Measurements from ENCODE around the gene SLC22A4.

SLC22A4 gene

DNA sequence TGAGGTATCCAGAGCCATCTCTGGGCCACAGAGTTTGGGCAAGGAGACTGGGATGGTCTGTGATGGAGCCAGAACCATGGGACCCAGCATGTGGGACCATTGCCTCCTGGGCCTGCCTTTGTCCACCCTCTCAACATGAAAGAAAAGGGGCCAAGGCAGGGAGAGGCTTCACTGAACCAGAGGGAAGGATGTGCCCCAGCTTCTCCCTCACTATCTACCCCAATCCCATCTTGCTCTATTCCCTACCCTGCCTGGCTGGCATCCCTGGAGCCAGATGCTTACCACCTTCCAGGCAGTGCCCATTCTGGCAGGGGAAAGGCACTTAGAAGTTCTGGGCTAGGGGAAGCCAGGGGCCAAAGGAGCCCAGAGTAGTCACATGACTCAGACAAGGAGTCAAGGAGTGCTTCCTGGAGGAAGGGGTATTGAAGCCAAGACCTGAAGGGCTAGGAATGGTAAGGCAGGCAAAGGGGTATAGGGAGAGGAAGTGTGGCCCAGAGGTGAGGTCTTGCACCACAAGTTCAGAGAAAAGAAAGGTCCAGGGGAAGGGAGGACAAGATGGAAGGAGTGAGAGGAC is 26.9 kb upstream of the SLC22A4 start:
- H3K27ac ChIP-seq: no peak overlapping the region
- no peak for TF ChIP-seq ZFX (IDR thresholded peaks at IDR 0.05; ENCODE audit: borderline replicate concordance)
- TF ChIP-seq, protein P1, sequence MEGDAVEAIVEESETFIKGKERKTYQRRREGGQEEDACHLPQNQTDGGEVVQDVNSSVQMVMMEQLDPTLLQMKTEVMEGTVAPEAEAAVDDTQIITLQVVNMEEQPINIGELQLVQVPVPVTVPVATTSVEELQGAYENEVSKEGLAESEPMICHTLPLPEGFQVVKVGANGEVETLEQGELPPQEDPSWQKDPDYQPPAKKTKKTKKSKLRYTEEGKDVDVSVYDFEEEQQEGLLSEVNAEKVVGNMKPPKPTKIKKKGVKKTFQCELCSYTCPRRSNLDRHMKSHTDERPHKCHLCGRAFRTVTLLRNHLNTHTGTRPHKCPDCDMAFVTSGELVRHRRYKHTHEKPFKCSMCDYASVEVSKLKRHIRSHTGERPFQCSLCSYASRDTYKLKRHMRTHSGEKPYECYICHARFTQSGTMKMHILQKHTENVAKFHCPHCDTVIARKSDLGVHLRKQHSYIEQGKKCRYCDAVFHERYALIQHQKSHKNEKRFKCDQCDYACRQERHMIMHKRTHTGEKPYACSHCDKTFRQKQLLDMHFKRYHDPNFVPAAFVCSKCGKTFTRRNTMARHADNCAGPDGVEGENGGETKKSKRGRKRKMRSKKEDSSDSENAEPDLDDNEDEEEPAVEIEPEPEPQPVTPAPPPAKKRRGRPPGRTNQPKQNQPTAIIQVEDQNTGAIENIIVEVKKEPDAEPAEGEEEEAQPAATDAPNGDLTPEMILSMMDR (IDR thresholded peaks at IDR 0.05): no peak

DNA sequence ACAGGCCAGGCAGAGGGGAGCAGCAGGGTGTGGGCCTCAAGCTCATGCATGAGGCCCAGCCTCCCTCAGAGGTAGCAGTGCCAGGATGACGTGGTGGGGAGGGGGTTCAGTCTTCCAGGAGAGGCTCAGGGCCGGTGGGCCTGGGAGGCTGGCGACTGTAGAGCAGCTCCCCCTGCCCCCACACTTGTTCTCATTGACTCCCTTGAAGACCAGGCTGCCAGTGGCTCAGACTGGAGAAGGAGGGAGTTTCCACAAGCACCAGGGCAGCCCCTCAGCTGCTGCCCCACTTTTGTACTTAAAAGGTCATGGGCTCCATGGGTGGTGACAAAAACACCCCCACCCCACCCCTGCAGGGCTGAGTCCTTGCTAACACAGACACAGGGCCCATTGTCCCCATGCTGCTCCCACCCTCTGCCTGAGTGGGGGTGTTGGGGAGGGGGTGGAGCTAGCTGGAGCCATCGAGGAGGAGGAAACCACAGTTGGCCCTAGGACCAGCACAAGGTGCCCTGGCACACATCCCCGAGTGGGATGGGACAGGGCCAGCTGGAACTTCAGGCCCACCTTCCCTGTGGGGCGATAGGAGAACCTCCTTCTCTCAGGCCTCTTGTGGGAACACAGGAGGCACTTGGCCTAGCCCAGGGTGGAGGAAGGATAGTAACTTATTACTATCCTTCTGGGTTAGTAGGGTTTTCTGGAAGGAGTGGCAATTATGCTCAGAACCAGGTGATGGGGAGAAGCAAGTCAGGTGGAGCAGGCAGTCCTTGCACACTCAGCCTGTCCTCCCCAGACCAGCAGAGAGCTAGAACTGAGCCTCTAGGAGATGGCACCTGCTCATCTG is 26.0 kb upstream of the SLC22A4 start:
- TF ChIP-seq, protein P1 (IDR thresholded peaks at IDR 0.05): no peak
- TF ChIP-seq ZFX (IDR thresholded peaks at IDR 0.05; ENCODE audit: borderline replicate concordance): no peak
- no peak overlapping the region for H3K27ac ChIP-seq

DNA sequence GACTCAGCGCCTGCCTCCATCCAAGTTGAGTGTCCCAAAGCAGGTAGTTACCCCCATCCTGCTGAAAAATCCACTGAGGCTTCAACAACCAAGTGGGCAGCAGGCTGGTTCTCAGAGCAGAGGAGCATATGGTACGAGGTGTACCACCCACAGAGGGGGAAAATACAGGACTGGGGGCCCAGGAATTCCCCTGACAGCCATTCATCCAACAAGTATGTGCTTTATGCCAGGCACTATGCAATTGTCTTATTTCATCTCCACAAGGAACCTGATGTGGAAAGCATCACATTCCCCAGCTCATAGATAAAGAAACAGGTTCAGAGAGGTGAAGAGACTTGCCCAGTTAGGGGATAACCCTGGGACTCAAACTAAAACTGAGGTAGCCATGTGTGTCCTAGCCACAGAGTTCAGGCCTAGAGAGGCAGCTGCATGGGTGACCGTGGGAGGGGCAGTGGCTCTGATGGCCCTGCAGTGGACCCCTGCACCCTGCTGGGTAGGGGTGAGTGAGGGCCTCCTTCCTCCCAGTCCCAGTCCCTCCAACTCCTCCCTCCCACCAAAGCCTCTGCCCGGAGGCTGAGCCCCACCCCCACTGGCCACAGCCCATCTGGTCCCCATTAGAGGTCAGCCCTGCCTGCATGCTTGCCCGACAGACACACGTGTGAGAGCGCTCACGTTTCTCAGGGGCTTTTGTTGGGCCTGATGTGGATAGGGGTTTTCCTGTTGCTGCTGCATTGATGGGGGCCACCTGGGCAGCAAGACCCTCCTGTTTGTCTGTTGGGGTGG is 25.2 kb upstream of the SLC22A4 start:
- no peak overlapping the region for H3K27ac ChIP-seq

GRCh38 chr5:132269635-132270334 is 24.4 kb upstream of the SLC22A4 start:
- TF ChIP-seq, protein P1 (IDR thresholded peaks at IDR 0.05): no peak
- no peak for TF ChIP-seq ZFX (IDR thresholded peaks at IDR 0.05; ENCODE audit: borderline replicate concordance)

More for the DNA sequence above, 25.2 kb upstream of the SLC22A4 start:
- TF ChIP-seq, protein P1 (IDR thresholded peaks at IDR 0.05): no peak
- no peak for TF ChIP-seq ZFX (IDR thresholded peaks at IDR 0.05; ENCODE audit: borderline replicate concordance)

GRCh38 chr5:132270335-132270665 is 23.9 kb upstream of the SLC22A4 start:
- TF ChIP-seq, protein P1 (IDR thresholded peaks at IDR 0.05): no peak
- no peak for TF ChIP-seq ZFX (IDR thresholded peaks at IDR 0.05; ENCODE audit: borderline replicate concordance)
- no peak overlapping the region for H3K27ac ChIP-seq

More at GRCh38 chr5:132269635-132270334, 24.4 kb upstream of the SLC22A4 start:
- H3K27ac ChIP-seq: no peak overlapping the region

GRCh38 chr5:132270706-132271105 is 23.5 kb upstream of the SLC22A4 start:
- TF ChIP-seq ZFX (IDR thresholded peaks at IDR 0.05; ENCODE audit: borderline replicate concordance): no peak
- TF ChIP-seq, protein P1 (IDR thresholded peaks at IDR 0.05): no peak
- no peak overlapping the region for H3K27ac ChIP-seq

Data from 22Rv1 (cell line).